B cell (primary cell): Measurements from ENCODE around the gene KLK15.

Experiments used
- CTCF ChIP-seq: fragments of 200-600 bp; IDR thresholded peaks from one replicate; pipeline ENCODE4 v1.8.0; 2022; ENCODE audit warnings: antibody characterized with exemption, mild to moderate bottlenecking
- EZH2 ChIP-seq: IDR thresholded peaks from 2 replicates; pipeline ENCODE4 v1.6.1; 2012; ENCODE audit warnings: borderline replicate concordance, low read depth, mild to moderate bottlenecking, moderate library complexity, low read length; ENCODE audit not compliant: insufficient read depth, poor library complexity, severe bottlenecking

GRCh38 chr19:50819636-50820035 lies 13.7 kb downstream of the KLK15 start:
- TF ChIP-seq CTCF = no peak
- no peak for TF ChIP-seq EZH2
